Esophagus squamous epithelium (tissue), 4 donors: ENCODE measurements around the gene SERHL2.

Source experiments
- POLR2A ChIP-seq, 4 donors: fragments of 450-650 bp; IDR thresholded peaks; one replicate each; pipeline ENCODE4 v1.6.1; 2017; ENCODE audit warnings: antibody characterized with exemption in 4 of 4, mild to moderate bottlenecking in 4 of 4, moderate library complexity in 3 of 4
- TF ChIP-seq, protein P1 (sequence below), 6 experiments: fragments of 450-650 bp in 4 of 6; fragments of 200-600 bp in 2 of 6; sonication (generic) in 2 of 6; IDR thresholded peaks; one replicate each; pipeline ENCODE4 v1.5.1; 2016 to 2019; ENCODE audit warnings: antibody characterized with exemption in 6 of 6, mild to moderate bottlenecking in 4 of 6, moderate library complexity in 4 of 6

DNA sequence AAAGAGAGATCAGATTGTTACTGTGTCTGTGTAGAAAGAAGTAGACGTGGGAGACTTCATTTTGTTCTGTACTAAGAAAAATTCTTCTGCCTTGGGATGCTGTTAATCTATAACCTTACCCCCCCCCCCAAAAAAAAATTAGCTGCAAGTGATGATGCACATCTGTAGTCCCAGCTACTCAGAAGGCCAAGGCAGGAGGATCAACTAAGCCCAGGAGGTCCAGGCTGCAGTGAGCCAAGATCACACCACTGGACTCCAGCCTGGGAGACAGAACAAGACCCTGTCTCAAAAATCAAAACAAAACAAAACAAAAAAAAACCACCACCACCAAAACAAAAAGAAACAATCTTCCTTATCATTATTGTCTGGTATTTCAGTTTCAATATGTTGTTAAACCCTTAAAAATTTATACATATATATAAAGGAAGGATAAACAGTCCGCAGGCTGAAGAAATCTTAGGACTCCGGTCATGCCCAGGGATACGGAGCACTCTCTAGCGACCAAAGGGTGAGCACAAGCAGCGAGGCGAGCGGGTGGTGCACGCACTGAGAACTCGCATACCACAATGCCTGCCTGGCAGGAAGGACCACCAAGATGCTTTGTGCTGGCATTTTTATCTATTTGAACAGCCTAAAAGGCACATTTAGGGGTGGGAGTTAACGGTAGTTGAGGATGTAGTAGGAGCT lies 54.5 kb downstream of the SERHL2 start:
- TF ChIP-seq POLR2A (IDR thresholded peaks at IDR 0.05): no peak
- TF ChIP-seq, protein P1, sequence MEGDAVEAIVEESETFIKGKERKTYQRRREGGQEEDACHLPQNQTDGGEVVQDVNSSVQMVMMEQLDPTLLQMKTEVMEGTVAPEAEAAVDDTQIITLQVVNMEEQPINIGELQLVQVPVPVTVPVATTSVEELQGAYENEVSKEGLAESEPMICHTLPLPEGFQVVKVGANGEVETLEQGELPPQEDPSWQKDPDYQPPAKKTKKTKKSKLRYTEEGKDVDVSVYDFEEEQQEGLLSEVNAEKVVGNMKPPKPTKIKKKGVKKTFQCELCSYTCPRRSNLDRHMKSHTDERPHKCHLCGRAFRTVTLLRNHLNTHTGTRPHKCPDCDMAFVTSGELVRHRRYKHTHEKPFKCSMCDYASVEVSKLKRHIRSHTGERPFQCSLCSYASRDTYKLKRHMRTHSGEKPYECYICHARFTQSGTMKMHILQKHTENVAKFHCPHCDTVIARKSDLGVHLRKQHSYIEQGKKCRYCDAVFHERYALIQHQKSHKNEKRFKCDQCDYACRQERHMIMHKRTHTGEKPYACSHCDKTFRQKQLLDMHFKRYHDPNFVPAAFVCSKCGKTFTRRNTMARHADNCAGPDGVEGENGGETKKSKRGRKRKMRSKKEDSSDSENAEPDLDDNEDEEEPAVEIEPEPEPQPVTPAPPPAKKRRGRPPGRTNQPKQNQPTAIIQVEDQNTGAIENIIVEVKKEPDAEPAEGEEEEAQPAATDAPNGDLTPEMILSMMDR (IDR thresholded peaks at IDR 0.05): no peak
